K562 (cell line): Measurements from ENCODE around the gene PGM5. TPM values are rescaled to one million over a fixed set of nuclear protein-coding genes. Genes with fewer than 3 reads are reported as not detected.
"Not testable (repeated sequence)": the region's sequence is repeated elsewhere in the genome, so short reads cannot be mapped to it uniquely, and the experiment has no call there.

ENCODE experiments used
- ATAC-seq: fragments of 200-7000 bp; cut with Tn5 transposase; 3 replicates; pipeline ENCODE4 v1.9.1; 2020; ENCODE audit warnings: moderate library complexity
- Bru-seq: library from RNA; stranded (reverse); fragments of 400-500 nt; gene quantifications from one replicate; lab custom pipeline; 2021; lab: Mats Ljungman, UMichigan
- BruChase-seq, 2 experiments: library from RNA; stranded (reverse); fragments of 400-500 nt; gene quantifications; one replicate each; lab custom pipeline; 2021; lab: Mats Ljungman, UMichigan
- BruUV-seq: library from RNA; stranded (reverse); fragments of 400-500 nt; replicated peaks from 2 replicates; lab custom pipeline; 2021; lab: Mats Ljungman, UMichigan
- CTCF ChIA-PET: fragments of 300-600 bp; formaldehyde crosslinking; extraction: SDS; loops from one replicate; lab custom pipeline; 2021; ENCODE audit warnings: low intra/inter-chr PET ratio; lab: Yijun Ruan, JAX
- POLR2A ChIA-PET: fragments of 300-600, 350-650 bp; sonication (Branson Sonifier 250); formaldehyde crosslinking; extraction: SDS; loops from one replicate; lab custom pipeline; 2021; ENCODE audit warnings: antibody characterized with exemption, inconsistent platforms; lab: Yijun Ruan, JAX
- DNase-seq, 4 experiments: peaks; one replicate each; pipeline versions ENCODE4 v3.0.0 to v3.0.0-alpha.2; 2011 to 2018; ENCODE audit warnings: low spot score in 3 of 4, mixed read lengths in 3 of 4; ENCODE audit errors: extremely low read depth in 1 of 4
- FAIRE-seq: peaks from 2 replicates; lab custom pipeline; 2011; peaks lifted over from hg19 to GRCh38; lab: Jason Lieb, UNC
- H2AFZ ChIP-seq: 2 replicates; pipeline ENCODE4 v1.6.0; 2011; ENCODE audit warnings: low read depth, low read length, control low read depth, inconsistent platforms
- H3K27ac ChIP-seq: fragments of 200-600 bp; 3 replicates; pipeline ENCODE4 v1.8.0; 2011; ENCODE audit warnings: low read depth, mild to moderate bottlenecking, control low read depth, inconsistent platforms, low read length, moderate library complexity, mixed read lengths; ENCODE audit errors: extremely low read depth
- H3K27me3 ChIP-seq, 2 experiments: fragments of 300-600 bp in 1 of 2; 2 replicates in 1 of 2; 3 replicates in 1 of 2; pipeline versions ENCODE4 v1.6.0 to v1.8.0; 2011; ENCODE audit warnings: inconsistent platforms in 2 of 2, low read length in 2 of 2, mild to moderate bottlenecking in 1 of 2, mixed read lengths in 1 of 2, moderate library complexity in 1 of 2; ENCODE audit not compliant: control insufficient read depth in 2 of 2, insufficient read depth in 2 of 2
- H3K36me3 ChIP-seq: fragments of 300-600 bp; 3 replicates; pipeline ENCODE4 v1.8.0; 2011; ENCODE audit warnings: mild to moderate bottlenecking, low read length, inconsistent platforms; ENCODE audit not compliant: control insufficient read depth, insufficient read depth
- H3K4me1 ChIP-seq, 2 experiments: fragments of 200-600 bp in 1 of 2; replicated peaks in 1 of 2; 2 replicates in 1 of 2; 3 replicates in 1 of 2; pipeline versions ENCODE4 v1.5.1 to v1.8.0; 2011; ENCODE audit warnings: inconsistent platforms in 2 of 2, low read length in 2 of 2, mild to moderate bottlenecking in 1 of 2, mixed read lengths in 1 of 2, moderate library complexity in 1 of 2; ENCODE audit not compliant: control insufficient read depth in 2 of 2, insufficient read depth in 2 of 2
- H3K4me2 ChIP-seq: 2 replicates; pipeline ENCODE4 v1.6.1; 2011; ENCODE audit warnings: low read length, control low read depth, inconsistent platforms, mixed read lengths; ENCODE audit not compliant: insufficient read depth
- H3K4me3 ChIP-seq: fragments of 200-600 bp; sonication (generic), shearing (Covaris generic); 2 replicates; pipeline ENCODE4 v1.5.1; 2016; ENCODE audit warnings: control low read depth, inconsistent platforms
- H3K79me2 ChIP-seq: fragments of 200-600 bp; 3 replicates; pipeline ENCODE4 v1.8.0; 2011; ENCODE audit warnings: low read length, inconsistent platforms; ENCODE audit not compliant: control insufficient read depth, insufficient read depth
- H3K9ac ChIP-seq, 2 experiments: 2 replicates each; pipeline versions ENCODE4 v1.6.0 to v1.6.1; 2011; ENCODE audit warnings: low read depth in 2 of 2, low read length in 2 of 2, control low read depth in 1 of 2, inconsistent platforms in 1 of 2, mild to moderate bottlenecking in 1 of 2, mixed read lengths in 1 of 2; ENCODE audit not compliant: insufficient read depth in 1 of 2
- H3K9me1 ChIP-seq: one replicate; pipeline ENCODE4 v1.6.0; 2011; ENCODE audit warnings: inconsistent platforms, mild to moderate bottlenecking, low read length, moderate library complexity; ENCODE audit not compliant: control insufficient read depth, insufficient read depth
- H3K9me3 ChIP-seq: replicated peaks from 2 replicates; pipeline ENCODE4 v1.5.1; 2011; ENCODE audit warnings: low read depth, low read length, inconsistent platforms; ENCODE audit not compliant: control insufficient read depth, insufficient read depth
- H4K20me1 ChIP-seq: replicated peaks from 2 replicates; pipeline ENCODE4 v1.6.1; 2011; ENCODE audit warnings: low read length, inconsistent platforms, mixed read lengths; ENCODE audit not compliant: control insufficient read depth, insufficient read depth
- WGBS: fragments of 100-300 bp; shearing (Covaris generic); methylation state at CpG from one replicate; pipeline ENCODE4 v1.1.6; 2016; ENCODE audit warnings: low coverage, mixed read lengths; ENCODE audit not compliant: insufficient coverage; ENCODE audit errors: missing lambda C conversion rate; 5-methylcytosine and 5-hydroxymethylcytosine counted together
- in situ Hi-C: fragments of 300-500 bp; cut with MboI; formaldehyde crosslinking; loops from 4 replicates; pipeline ENCODE4 v1.15.0; 2018; ENCODE audit warnings: inconsistent platforms, mixed read lengths
- intact Hi-C: fragments of 100-400 bp; cut with micrococcal nuclease; formaldehyde crosslinking; loops from 2 replicates; pipeline ENCODE4 v1.14.2; 2022
- long read RNA-seq, 3 experiments: library from polyadenylated mRNA in 2 of 3; library from RNA in 1 of 3; unstranded in 2 of 3; stranded (forward) in 1 of 3; transcript quantifications; one replicate each; pipeline ENCODE4 v2.0.0, GENCODE V29; 2019 to 2022
- polyA minus RNA-seq, 3 experiments: library from RNA; depleted of rRNA, polyadenylated mRNA; stranded (reverse); fragments of >200 nt; gene quantifications; 2 replicates each; pipeline ENCODE4 v1.2.3, GENCODE V29; 2011
- polyA plus RNA-seq, 8 experiments: library from polyadenylated mRNA; depleted of rRNA in 4 of 8; stranded (reverse) in 5 of 8; unstranded in 3 of 8; fragments of >200 nt; fragmentation: Nextera tagmentation in 2 of 8; fragmentation: Illumina TruSeq in 1 of 8; extraction: Ambion mirVana in 2 of 8; extraction: Trizol in 1 of 8; gene quantifications; 2 replicates each; pipeline versions ENCODE4 v1.2.1 to v1.2.3, GENCODE V29; 2011 to 2014; ENCODE audit warnings: inconsistent platforms in 1 of 8, missing spikeins in 1 of 8
- total RNA-seq, 7 experiments: library from RNA; depleted of rRNA in 6 of 7; stranded (reverse); fragments of >200 nt in 6 of 7; fragmentation: Illumina TruSeq in 2 of 7; extraction: Trizol in 2 of 7; gene quantifications; 2 replicates each; pipeline versions ENCODE4 v1.2.1 to v1.2.3, GENCODE V29; 2011 to 2021; ENCODE audit warnings: low replicate concordance in 1 of 7

Gene PGM5
- not detected in 2 replicates for total RNA-seq (2011; cell fraction: chromatin; rRNA removed; ENCODE audit: low replicate concordance)
- total RNA-seq (2011; cell fraction: nucleolus; rRNA removed), result 0.17 TPM in 1 of 2 replicates, not detected in the other
- total RNA-seq (2011; cell fraction: nucleoplasm; rRNA removed), result 0.15 TPM in 1 of 2 replicates, not detected in the other
- 0.33 TPM in 1 of 2 replicates, not detected in the other for total RNA-seq (2014; rRNA removed)
- total RNA-seq (2014; rRNA removed; fragmentation: Illumina TruSeq; extraction: Trizol), result 0.15 and 0.16 TPM in 2 replicates
- total RNA-seq (2015; rRNA removed; fragmentation: Illumina TruSeq; extraction: Trizol), result 0.15 and 0.22 TPM in 2 replicates
- 0.24 and 0.45 TPM in 2 replicates for total RNA-seq (2021)
- polyA plus RNA-seq (2011; rRNA removed), result 0.04 and 0.20 TPM in 2 replicates
- 0.07 TPM in 1 of 2 replicates, not detected in the other for polyA plus RNA-seq (2011; cell fraction: cytosol; rRNA removed)
- polyA plus RNA-seq (2011; cell fraction: nucleus; rRNA removed), result 0.03 TPM in 1 of 2 replicates, not detected in the other
- 0.14 and 0.22 TPM in 2 replicates for polyA plus RNA-seq (2012)
- 0.08 and 0.16 TPM in 2 replicates for polyA plus RNA-seq (2014; fragmentation: Illumina TruSeq; extraction: Trizol)
- polyA plus RNA-seq (2014; fragmentation: Nextera tagmentation; extraction: Ambion mirVana), result under 1 TPM; 0.07 to 0.14 TPM
- 0.03 and 0.23 TPM in 2 replicates for polyA plus RNA-seq (2014; rRNA removed)
- 0.06 and 0.49 TPM in 2 replicates for polyA minus RNA-seq (2011; rRNA and poly(A)+ RNA removed)
- polyA minus RNA-seq (2011; cell fraction: cytosol; rRNA and poly(A)+ RNA removed), result 0.38 TPM in 1 of 2 replicates, not detected in the other
- under 0.01 TPM in 1 of 2 replicates, not detected in the other for polyA minus RNA-seq (2011; cell fraction: nucleus; rRNA and poly(A)+ RNA removed)
- Bru-seq, nascent RNA, result percentile 12 among the genes with signal in this experiment
- percentile 12 among the genes with signal in this experiment for BruChase-seq, experiment 1, labeled RNA remaining after a 2-hour chase
- percentile 11 among the genes with signal in this experiment for BruChase-seq, experiment 2, labeled RNA remaining after a 6-hour chase
- long read RNA-seq, experiment 1, result 0 reads
- long read RNA-seq, experiment 2, result 0 reads
- long read RNA-seq, experiment 3, result 0 reads

DNA sequence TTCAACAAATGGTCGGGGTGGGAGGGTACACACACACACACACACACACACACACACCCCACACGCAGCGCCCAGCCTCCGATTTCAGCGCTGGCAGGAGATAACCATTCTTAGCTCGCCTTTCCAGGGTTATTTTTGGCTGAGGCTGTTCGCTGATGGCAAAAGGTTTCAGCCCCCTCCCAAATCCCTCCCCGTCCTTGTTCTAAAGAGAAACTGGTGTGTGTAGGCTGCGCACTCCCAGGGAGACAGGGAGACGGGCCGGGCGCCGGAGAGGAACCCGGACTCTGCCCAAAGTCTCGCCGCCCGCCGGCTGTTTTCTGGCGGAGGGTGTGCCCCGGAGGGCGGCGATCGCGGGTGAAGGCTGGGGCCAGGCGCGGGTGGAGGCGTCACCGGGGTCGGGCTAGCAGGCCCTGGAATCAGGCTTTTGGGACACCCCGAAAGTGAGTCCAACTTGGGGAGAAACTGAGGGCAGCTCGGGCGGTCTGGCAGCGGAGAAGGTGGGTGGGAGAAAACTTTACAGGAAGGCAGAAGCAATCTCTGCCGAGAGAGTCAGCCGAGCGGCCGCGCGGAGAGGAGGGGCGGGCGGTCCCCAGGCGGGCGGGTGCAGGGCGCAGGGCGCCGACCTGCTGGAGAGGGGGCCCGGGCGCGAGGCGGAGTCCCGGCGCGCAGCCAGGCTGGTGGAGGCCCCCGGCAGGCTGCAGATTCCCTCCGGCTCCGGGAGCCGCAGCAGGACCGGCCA lies at the start of gene PGM5:
TSS of gene PGM5 (plus strand) at position 232 of the 739 bp plus-strand sequence. CDS start 517 bp downstream, outside the sequence.
- H3K4me3 ChIP-seq, H3K4me2 ChIP-seq, H2AFZ ChIP-seq, H3K36me3 ChIP-seq, H3K9me1 ChIP-seq, intact Hi-C loops, H3K79me2 ChIP-seq, H4K20me1 ChIP-seq, FAIRE-seq, CTCF ChIA-PET, POLR2A ChIA-PET, in situ Hi-C loops, H3K9me3 ChIP-seq, H3K27me3 ChIP-seq, DNase-seq, H3K4me1 ChIP-seq, BruUV-seq, H3K27ac ChIP-seq, H3K9ac ChIP-seq: not testable (repeated sequence)
- ATAC-seq, result peak; percentile 40; the same call in 2 of the 3 replicates
- WGBS, result 3% methylated on average over 22 of the region's 58 CpGs

DNA sequence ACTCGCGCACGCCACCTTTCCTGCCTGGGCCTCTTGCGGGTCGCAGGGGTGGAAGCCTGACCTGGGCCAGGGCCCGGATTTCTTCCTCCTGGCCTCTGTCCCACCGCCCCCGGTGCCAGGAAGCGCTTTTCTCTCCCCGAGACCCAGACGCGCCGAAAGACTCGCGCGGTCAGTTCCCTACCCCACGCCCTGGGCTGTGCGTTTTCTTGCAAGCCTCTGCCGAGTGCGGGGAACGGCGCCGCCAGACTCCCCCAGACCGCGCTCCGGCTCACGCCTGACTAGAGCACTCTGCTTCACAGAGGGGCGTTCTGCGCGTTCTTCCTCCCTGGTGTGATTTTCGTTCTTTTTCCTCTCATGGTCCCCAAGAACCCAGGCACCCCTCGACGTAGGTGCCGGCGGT lies 49.3 kb upstream of the PGM5 start:
- H3K9ac ChIP-seq, ATAC-seq, H3K36me3 ChIP-seq, in situ Hi-C loops, H4K20me1 ChIP-seq, H3K4me2 ChIP-seq, intact Hi-C loops, H3K9me3 ChIP-seq, BruUV-seq, H3K4me1 ChIP-seq, H3K27ac ChIP-seq, CTCF ChIA-PET, H3K27me3 ChIP-seq, FAIRE-seq, POLR2A ChIA-PET, DNase-seq, H3K4me3 ChIP-seq, H2AFZ ChIP-seq, H3K9me1 ChIP-seq, H3K79me2 ChIP-seq: not testable (repeated sequence)
- 57% methylated on average over 8 of the region's 35 CpGs for WGBS

DNA sequence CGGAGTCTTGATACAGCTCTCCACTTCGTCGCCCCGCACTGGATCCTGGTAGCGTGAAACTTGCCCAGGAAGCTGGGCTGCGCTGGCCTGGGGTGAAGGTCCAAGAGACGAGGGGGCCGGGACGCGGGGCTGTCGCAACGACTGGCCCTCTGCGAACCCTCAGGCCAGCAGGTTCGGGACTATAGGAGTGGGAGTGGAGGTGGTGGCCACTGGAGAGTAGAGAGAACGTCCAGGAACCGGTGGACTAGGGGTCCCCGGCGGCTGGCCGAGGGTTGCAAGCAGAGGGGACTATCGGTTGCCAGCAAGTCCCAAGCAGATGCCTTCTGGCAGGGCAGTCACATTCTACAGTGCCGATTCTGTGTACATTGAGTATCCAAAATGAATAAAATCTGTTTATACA lies 48.8 kb upstream of the PGM5 start:
- H3K9me1 ChIP-seq, H3K4me1 ChIP-seq, H3K27ac ChIP-seq, H3K4me3 ChIP-seq, H3K36me3 ChIP-seq, H3K79me2 ChIP-seq, intact Hi-C loops, H3K9me3 ChIP-seq, FAIRE-seq, H3K4me2 ChIP-seq, BruUV-seq, H3K9ac ChIP-seq, CTCF ChIA-PET, H4K20me1 ChIP-seq, POLR2A ChIA-PET, H2AFZ ChIP-seq, in situ Hi-C loops, DNase-seq, H3K27me3 ChIP-seq: not testable (repeated sequence)
- 21% methylated on average over 7 of the region's 21 CpGs for WGBS
- ATAC-seq, result peak; percentile 37; the same call in 2 of the 3 replicates
